Measurements from ENCODE around the gene EPDR1. TPM values are rescaled to one million over a fixed set of nuclear protein-coding genes. Genes with fewer than 3 reads are reported as not detected.

EPDR1 gene
- total RNA-seq, 1 experiment from 2014 or later: 5.3 TPM

DNA sequence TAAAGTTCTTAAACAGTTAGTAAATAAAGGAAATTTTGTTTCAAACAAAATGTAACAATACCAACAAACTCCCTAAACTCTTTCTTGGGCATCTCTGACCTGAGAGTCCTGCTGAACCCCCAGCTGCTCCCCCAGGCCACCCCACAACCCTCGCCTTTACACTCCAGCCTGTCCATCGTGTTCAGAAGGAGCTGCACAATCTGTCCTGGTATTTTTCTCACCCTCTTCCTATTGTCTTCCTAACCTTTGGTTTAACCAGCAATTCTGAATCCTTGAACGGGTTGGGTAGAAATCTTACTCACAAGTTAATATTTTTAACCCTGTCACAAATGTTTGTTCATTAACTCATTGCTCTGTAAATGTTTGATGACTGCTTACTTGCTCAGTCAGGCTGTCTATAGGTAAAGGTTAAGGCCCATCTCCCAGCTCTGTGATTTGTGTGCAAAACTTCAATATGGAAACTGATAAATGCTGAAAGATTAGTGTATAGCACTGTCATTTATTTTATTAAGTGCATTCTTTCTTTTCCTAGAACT is 20.7 kb upstream of the EPDR1 start:
- H2AFZ ChIP-seq (ENCODE audit: low read length): no peak overlapping the region
- no peak overlapping the region for H3T11ph ChIP-seq (ENCODE audit: low read length)
- no peaks in the 10 kb centered on the region for H3K9me3 ChIP-seq (ENCODE audit: control insufficient read depth, low read depth, low read length)
- Mint-ChIP-seq H3K9me3 (peaks cover 0 to 2% of the 10 kb centered on the region in 2 experiments; a peak in 1 of 5 replicates), H3K27ac (no peak overlapping the region), H3K4me3 (no peak overlapping the region), H3K27me3 (ENCODE audit: low read depth) (no peaks in the 10 kb centered on the region; the same call in 1 of the 2 replicates), H3K4me1 (0 out of 4 replicates have a peak, but pooled peaks cover 0 to 2% of the 10 kb centered on the region in 2 experiments), H3K36me3 (ENCODE audit: insufficient read depth in 1 of 3, low read depth in 3 of 3) (no peaks in the 10 kb centered on the region)
- no CpG with 5 or more reads among the region's 3 CpGs for WGBS (ENCODE audit: extremely low coverage, insufficient read length, low lambda C conversion rate)
- H2BK5ac ChIP-seq (ENCODE audit: insufficient read length, low read length): no peak overlapping the region
- H3K23ac ChIP-seq (ENCODE audit: insufficient read length, low read depth, low read length): no peak overlapping the region
- H4K91ac ChIP-seq (ENCODE audit: insufficient read length, low read depth, low read length): no peak overlapping the region
- H3K79me1 ChIP-seq (ENCODE audit: insufficient read depth, low read depth, low read length, poor library complexity, severe bottlenecking): no peaks in the 10 kb centered on the region
- no peak overlapping the region for H2AK5ac ChIP-seq (ENCODE audit: insufficient read length, low read length)
- no peak overlapping the region for H3K9ac ChIP-seq (ENCODE audit: extremely low read depth, insufficient read length, low read length)
- no peak overlapping the region for H2BK15ac ChIP-seq (ENCODE audit: low read depth, low read length)
- no peak overlapping the region for H3K18ac ChIP-seq (ENCODE audit: insufficient read length, low read depth, low read length)
- TF ChIP-seq, protein P1, sequence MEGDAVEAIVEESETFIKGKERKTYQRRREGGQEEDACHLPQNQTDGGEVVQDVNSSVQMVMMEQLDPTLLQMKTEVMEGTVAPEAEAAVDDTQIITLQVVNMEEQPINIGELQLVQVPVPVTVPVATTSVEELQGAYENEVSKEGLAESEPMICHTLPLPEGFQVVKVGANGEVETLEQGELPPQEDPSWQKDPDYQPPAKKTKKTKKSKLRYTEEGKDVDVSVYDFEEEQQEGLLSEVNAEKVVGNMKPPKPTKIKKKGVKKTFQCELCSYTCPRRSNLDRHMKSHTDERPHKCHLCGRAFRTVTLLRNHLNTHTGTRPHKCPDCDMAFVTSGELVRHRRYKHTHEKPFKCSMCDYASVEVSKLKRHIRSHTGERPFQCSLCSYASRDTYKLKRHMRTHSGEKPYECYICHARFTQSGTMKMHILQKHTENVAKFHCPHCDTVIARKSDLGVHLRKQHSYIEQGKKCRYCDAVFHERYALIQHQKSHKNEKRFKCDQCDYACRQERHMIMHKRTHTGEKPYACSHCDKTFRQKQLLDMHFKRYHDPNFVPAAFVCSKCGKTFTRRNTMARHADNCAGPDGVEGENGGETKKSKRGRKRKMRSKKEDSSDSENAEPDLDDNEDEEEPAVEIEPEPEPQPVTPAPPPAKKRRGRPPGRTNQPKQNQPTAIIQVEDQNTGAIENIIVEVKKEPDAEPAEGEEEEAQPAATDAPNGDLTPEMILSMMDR (conservative IDR thresholded peaks at IDR 0.05): no peak
- no peak overlapping the region for H2BK20ac ChIP-seq (ENCODE audit: low read depth, low read length, poor library complexity, severe bottlenecking)
- no peak overlapping the region for H3K56ac ChIP-seq (ENCODE audit: insufficient read length, low read depth, low read length)
- no peak overlapping the region for H3K4me2 ChIP-seq (ENCODE audit: insufficient read depth, insufficient read length, low read length)
- H2BK120ac ChIP-seq (ENCODE audit: low read depth, low read length, poor library complexity, severe bottlenecking): no peak overlapping the region
- H3K27me3 ChIP-seq (ENCODE audit: insufficient read depth, low read length): no peaks in the 10 kb centered on the region
- no peak overlapping the region for H3K4ac ChIP-seq (ENCODE audit: low read depth, low read length)
- no peak overlapping the region for H3K27ac ChIP-seq (ENCODE audit: insufficient read length, low read depth, low read length)
- no peak overlapping the region for H3K14ac ChIP-seq (ENCODE audit: insufficient read depth, low read length)
- H4K8ac ChIP-seq (replicated peaks; ENCODE audit: insufficient read length, low read depth, low read length): no peak overlapping the region
- DNase-seq: no peak
- no peaks in the 10 kb centered on the region for H4K20me1 ChIP-seq (ENCODE audit: control insufficient read depth, insufficient read depth, insufficient read length)
- no peaks in the 10 kb centered on the region for H3K4me1 ChIP-seq (ENCODE audit: insufficient read depth, low read length)
- no peak overlapping the region for H2BK12ac ChIP-seq (ENCODE audit: insufficient read length, low read depth, low read length)
- no peaks in the 10 kb centered on the region for H3K23me2 ChIP-seq (ENCODE audit: insufficient read length, low read depth, low read length, poor library complexity, severe bottlenecking)
- no peak overlapping the region for H4K5ac ChIP-seq (ENCODE audit: insufficient read length, low read depth, low read length)
- H3K79me2 ChIP-seq (ENCODE audit: insufficient read depth, low read length): no peaks in the 10 kb centered on the region

Measured in H9 (cell line).